Endothelial cell of hepatic sinusoid (primary cell): ENCODE measurements around the gene NFE2L1.

Experiments
- in situ Hi-C: cut with HindIII; loops from 2 replicates; pipeline ENCODE4 v1.10.0; 2017; ENCODE audit warnings: low sequenced_read_pairs

Gene NFE2L1

GRCh38 chr17:48104440-48104839, 56.3 kb downstream of the NFE2L1 start:
- in situ Hi-C loops: no loop called here

GRCh38 chr17:48106802-48107136, 58.6 kb downstream of the NFE2L1 start:
- in situ Hi-C loops: no loop called here

GRCh38 chr17:48107137-48108055, 59.2 kb downstream of the NFE2L1 start, which contains the start of gene SNX11:
TSS of gene SNX11 (plus strand) at chr17:48107766. CDS start at chr17:48112044, 4,278 bp downstream.
- in situ Hi-C loops: no loop called here

GRCh38 chr17:48110761-48111160, 62.6 kb downstream of the NFE2L1 start:
- in situ Hi-C loops: no loop called here
